Nephron (organoid): Measurements from ENCODE around the gene OR6M1.

ENCODE experiments used
- H3K27ac Mint-ChIP-seq, 3 experiments: 2 replicates each; pipeline ENCODE4 v1.8.0; 2020; ENCODE audit warnings: mixed read lengths in 3 of 3, mild to moderate bottlenecking in 2 of 3, moderate library complexity in 1 of 3
- H3K27me3 Mint-ChIP-seq: 2 replicates; pipeline ENCODE4 v1.8.0; 2021; ENCODE audit warnings: low read depth, mild to moderate bottlenecking, moderate library complexity, mixed read lengths
- H3K36me3 Mint-ChIP-seq: 2 replicates; pipeline ENCODE4 v1.8.0; 2020; ENCODE audit warnings: low read depth, mixed read lengths
- H3K4me1 Mint-ChIP-seq: 2 replicates; pipeline ENCODE4 v1.8.0; 2020; ENCODE audit warnings: mixed read lengths
- H3K4me3 Mint-ChIP-seq, 3 experiments: 2 replicates each; pipeline ENCODE4 v1.8.0; 2020; ENCODE audit warnings: mild to moderate bottlenecking in 3 of 3, mixed read lengths in 3 of 3, moderate library complexity in 2 of 3
- H3K9me3 Mint-ChIP-seq: 2 replicates; pipeline ENCODE4 v1.8.0; 2020; ENCODE audit warnings: mixed read lengths
- TF ChIP-seq, protein P1 (sequence below), 3 experiments: fragments of 200-600 bp; sonication (generic); IDR thresholded peaks; one replicate each; pipeline ENCODE4 v1.5.0; 2021; ENCODE audit warnings: antibody characterized with exemption in 3 of 3; ENCODE audit not compliant: unreplicated experiment in 3 of 3

The OR6M1 gene

GRCh38 chr11:123815122-123815521 lies 9.0 kb upstream of the OR6M1 start:
- no peak overlapping the region for H3K4me3 Mint-ChIP-seq
- H3K9me3 Mint-ChIP-seq: no peaks in the 10 kb centered on the region
- no peaks in the 10 kb centered on the region for H3K36me3 Mint-ChIP-seq
- H3K27ac Mint-ChIP-seq: no peak overlapping the region
- TF ChIP-seq, protein P1, sequence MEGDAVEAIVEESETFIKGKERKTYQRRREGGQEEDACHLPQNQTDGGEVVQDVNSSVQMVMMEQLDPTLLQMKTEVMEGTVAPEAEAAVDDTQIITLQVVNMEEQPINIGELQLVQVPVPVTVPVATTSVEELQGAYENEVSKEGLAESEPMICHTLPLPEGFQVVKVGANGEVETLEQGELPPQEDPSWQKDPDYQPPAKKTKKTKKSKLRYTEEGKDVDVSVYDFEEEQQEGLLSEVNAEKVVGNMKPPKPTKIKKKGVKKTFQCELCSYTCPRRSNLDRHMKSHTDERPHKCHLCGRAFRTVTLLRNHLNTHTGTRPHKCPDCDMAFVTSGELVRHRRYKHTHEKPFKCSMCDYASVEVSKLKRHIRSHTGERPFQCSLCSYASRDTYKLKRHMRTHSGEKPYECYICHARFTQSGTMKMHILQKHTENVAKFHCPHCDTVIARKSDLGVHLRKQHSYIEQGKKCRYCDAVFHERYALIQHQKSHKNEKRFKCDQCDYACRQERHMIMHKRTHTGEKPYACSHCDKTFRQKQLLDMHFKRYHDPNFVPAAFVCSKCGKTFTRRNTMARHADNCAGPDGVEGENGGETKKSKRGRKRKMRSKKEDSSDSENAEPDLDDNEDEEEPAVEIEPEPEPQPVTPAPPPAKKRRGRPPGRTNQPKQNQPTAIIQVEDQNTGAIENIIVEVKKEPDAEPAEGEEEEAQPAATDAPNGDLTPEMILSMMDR (IDR thresholded peaks at IDR 0.05; ENCODE audit: unreplicated experiment in 3 of 3): no peak
- H3K4me1 Mint-ChIP-seq: no peaks in the 10 kb centered on the region
- no peaks in the 10 kb centered on the region for H3K27me3 Mint-ChIP-seq

- Mint-ChIP-seq H3K4me3 (no peak overlapping the region), H3K36me3 (no peaks in the 10 kb centered on the region), H3K27me3 (no peaks in the 10 kb centered on the region), H3K4me1 (peaks cover 23% of the 10 kb centered on the region), H3K9me3 (no peaks in the 10 kb centered on the region), H3K27ac (no peak overlapping the region)
- TF ChIP-seq, protein P1 (IDR thresholded peaks at IDR 0.05; ENCODE audit: unreplicated experiment in 3 of 3): no peak
These were observed 4.4 kb downstream of the OR6M1 start for GRCh38 chr11:123801765-123802164.

DNA sequence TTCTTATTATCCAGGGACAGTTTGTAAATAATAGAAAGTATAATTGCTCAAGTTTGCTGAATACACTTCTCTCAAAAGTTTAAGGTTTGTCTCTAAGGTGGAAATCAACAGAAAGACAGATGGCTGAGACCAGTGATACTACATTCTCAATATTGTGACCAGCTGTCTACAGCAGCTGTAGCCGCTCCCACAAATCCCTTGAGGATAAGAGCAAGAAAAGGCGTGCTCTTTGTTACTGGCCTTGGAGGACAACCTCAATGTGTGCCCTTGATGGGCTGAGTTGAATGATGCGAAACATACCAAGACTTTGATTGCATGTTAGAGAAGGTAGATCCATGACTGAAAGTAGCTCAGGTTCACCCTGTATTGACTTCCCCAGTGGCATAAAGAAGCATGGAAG lies 6.1 kb downstream of the OR6M1 start:
- H3K4me3 Mint-ChIP-seq: peak overlapping the region in 1 of 3 experiments; percentile 19
- H3K4me1 Mint-ChIP-seq: peaks cover 25% of the 10 kb centered on the region
- peaks cover 5% of the 10 kb centered on the region for H3K9me3 Mint-ChIP-seq
- no peaks in the 10 kb centered on the region for H3K36me3 Mint-ChIP-seq
- peak overlapping the region; percentile 74 to 80 (median 75) for H3K27ac Mint-ChIP-seq
- TF ChIP-seq, protein P1 (IDR thresholded peaks at IDR 0.05; ENCODE audit: unreplicated experiment in 3 of 3): no peak
- no peaks in the 10 kb centered on the region for H3K27me3 Mint-ChIP-seq

DNA sequence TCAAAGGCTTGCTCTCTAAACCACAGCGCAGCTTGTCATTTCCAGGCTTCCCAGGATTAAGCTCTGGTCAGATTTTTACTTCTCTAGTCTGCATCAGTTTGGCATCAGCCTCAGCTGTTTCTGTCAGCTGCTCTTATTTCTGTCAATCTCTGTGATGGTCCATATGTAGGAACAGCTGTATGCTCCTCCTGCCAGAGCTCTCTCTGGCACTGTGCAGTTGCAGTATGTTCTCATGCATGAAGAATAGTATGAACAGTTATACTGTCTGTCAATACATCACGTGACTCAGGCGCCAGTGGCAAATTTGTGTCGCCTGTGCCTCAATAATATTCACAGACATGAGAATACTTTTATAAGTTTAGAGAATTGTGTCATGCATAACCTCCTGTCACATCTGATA lies 6.7 kb downstream of the OR6M1 start:
- H3K9me3 Mint-ChIP-seq: peaks cover 9% of the 10 kb centered on the region
- peaks cover 25% of the 10 kb centered on the region for H3K4me1 Mint-ChIP-seq
- TF ChIP-seq, protein P1 (IDR thresholded peaks at IDR 0.05; ENCODE audit: unreplicated experiment in 3 of 3): no peak
- no peak overlapping the region for H3K4me3 Mint-ChIP-seq
- peak overlapping the region in 2 of 3 experiments; percentile 68 to 75 for H3K27ac Mint-ChIP-seq
- H3K36me3 Mint-ChIP-seq: no peaks in the 10 kb centered on the region
- H3K27me3 Mint-ChIP-seq: no peaks in the 10 kb centered on the region

GRCh38 chr11:123798513-123799252 lies 7.5 kb downstream of the OR6M1 start:
- Mint-ChIP-seq H3K9me3 (peaks cover 9% of the 10 kb centered on the region), H3K4me1 (peaks cover 25% of the 10 kb centered on the region), H3K36me3 (no peaks in the 10 kb centered on the region), H3K27ac (peak overlapping the region in 1 of 3 experiments; percentile 75), H3K27me3 (no peaks in the 10 kb centered on the region), H3K4me3 (no peak overlapping the region)
- TF ChIP-seq, protein P1 (IDR thresholded peaks at IDR 0.05; ENCODE audit: unreplicated experiment in 3 of 3): no peak

DNA sequence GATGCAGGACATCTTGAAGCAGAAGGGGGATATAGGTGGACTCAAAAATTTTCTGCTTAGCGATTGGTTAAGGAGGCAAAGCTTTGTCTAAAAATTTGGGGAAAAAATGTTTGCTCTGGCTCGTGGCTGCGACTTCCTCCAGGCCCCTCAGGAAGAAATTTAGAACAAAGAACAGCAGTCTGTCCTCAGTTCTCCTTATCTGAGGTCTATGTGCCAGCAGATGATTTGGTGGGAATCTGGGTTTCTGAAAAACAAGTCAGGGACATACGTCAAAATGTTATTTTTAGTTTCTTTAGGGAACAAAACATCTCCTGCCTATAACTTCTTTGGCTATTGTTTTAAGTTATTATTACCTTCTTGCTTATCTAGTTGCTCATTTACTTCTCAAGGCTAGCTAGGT lies 8.1 kb downstream of the OR6M1 start:
- Mint-ChIP-seq H3K27me3 (no peaks in the 10 kb centered on the region), H3K9me3 (peaks cover 12% of the 10 kb centered on the region), H3K4me1 (peaks cover 25% of the 10 kb centered on the region), H3K4me3 (no peak overlapping the region), H3K27ac (peak overlapping the region in 1 of 3 experiments; percentile 72), H3K36me3 (no peaks in the 10 kb centered on the region)
- TF ChIP-seq, protein P1 (IDR thresholded peaks at IDR 0.05; ENCODE audit: unreplicated experiment in 3 of 3): no peak
